ENCODE results near the gene ACTR10.

GRCh38 chr14:58282925-58283593, 83.1 kb downstream of the ACTR10 start:
- TF ChIP-seq MEIS1 (CRISPR knock-in tag; IDR thresholded peaks at IDR 0.05; ENCODE audit: borderline replicate concordance) (no peak), HOXA7 (CRISPR knock-in tag; IDR thresholded peaks at IDR 0.05; ENCODE audit: borderline replicate concordance) (no peak), ZNF549 (tag by site-specific recombination; IDR thresholded peaks at IDR 0.05) (no peak), ZBTB7A (tag by site-specific recombination; IDR thresholded peaks at IDR 0.05; ENCODE audit: low read depth) (no peak), ZNF169 (tag by site-specific recombination; IDR thresholded peaks at IDR 0.05) (no peak), TRIM28 (IDR thresholded peaks at IDR 0.05; ENCODE audit: borderline replicate concordance, low read length) (no peak), ZNF768 (tag by site-specific recombination; IDR thresholded peaks at IDR 0.05) (no peak), ZNF140 (tag by site-specific recombination; IDR thresholded peaks at IDR 0.05) (no peak), ZNF530 (tag by site-specific recombination; IDR thresholded peaks at IDR 0.05; ENCODE audit: low read depth) (no peak), ZNF555 (tag by site-specific recombination; conservative IDR thresholded peaks at IDR 0.05) (no peak), ZSCAN4 (tag by site-specific recombination; IDR thresholded peaks at IDR 0.05) (no peak), ZNF324 (tag by site-specific recombination; IDR thresholded peaks at IDR 0.05) (no peak)
- TF ChIP-seq, protein P1, sequence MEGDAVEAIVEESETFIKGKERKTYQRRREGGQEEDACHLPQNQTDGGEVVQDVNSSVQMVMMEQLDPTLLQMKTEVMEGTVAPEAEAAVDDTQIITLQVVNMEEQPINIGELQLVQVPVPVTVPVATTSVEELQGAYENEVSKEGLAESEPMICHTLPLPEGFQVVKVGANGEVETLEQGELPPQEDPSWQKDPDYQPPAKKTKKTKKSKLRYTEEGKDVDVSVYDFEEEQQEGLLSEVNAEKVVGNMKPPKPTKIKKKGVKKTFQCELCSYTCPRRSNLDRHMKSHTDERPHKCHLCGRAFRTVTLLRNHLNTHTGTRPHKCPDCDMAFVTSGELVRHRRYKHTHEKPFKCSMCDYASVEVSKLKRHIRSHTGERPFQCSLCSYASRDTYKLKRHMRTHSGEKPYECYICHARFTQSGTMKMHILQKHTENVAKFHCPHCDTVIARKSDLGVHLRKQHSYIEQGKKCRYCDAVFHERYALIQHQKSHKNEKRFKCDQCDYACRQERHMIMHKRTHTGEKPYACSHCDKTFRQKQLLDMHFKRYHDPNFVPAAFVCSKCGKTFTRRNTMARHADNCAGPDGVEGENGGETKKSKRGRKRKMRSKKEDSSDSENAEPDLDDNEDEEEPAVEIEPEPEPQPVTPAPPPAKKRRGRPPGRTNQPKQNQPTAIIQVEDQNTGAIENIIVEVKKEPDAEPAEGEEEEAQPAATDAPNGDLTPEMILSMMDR (tag by site-specific recombination; IDR thresholded peaks at IDR 0.05), result no peak
- TF ChIP-seq, protein P2, sequence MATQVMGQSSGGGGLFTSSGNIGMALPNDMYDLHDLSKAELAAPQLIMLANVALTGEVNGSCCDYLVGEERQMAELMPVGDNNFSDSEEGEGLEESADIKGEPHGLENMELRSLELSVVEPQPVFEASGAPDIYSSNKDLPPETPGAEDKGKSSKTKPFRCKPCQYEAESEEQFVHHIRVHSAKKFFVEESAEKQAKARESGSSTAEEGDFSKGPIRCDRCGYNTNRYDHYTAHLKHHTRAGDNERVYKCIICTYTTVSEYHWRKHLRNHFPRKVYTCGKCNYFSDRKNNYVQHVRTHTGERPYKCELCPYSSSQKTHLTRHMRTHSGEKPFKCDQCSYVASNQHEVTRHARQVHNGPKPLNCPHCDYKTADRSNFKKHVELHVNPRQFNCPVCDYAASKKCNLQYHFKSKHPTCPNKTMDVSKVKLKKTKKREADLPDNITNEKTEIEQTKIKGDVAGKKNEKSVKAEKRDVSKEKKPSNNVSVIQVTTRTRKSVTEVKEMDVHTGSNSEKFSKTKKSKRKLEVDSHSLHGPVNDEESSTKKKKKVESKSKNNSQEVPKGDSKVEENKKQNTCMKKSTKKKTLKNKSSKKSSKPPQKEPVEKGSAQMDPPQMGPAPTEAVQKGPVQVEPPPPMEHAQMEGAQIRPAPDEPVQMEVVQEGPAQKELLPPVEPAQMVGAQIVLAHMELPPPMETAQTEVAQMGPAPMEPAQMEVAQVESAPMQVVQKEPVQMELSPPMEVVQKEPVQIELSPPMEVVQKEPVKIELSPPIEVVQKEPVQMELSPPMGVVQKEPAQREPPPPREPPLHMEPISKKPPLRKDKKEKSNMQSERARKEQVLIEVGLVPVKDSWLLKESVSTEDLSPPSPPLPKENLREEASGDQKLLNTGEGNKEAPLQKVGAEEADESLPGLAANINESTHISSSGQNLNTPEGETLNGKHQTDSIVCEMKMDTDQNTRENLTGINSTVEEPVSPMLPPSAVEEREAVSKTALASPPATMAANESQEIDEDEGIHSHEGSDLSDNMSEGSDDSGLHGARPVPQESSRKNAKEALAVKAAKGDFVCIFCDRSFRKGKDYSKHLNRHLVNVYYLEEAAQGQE (tag by site-specific recombination; IDR thresholded peaks at IDR 0.05), result no peak
